HG02571 (cell line): ENCODE data around the gene NIM1K.
"Not testable (repeated sequence)": the region's sequence is repeated elsewhere in the genome, so short reads cannot be mapped to it uniquely, and the experiment has no call there.

Experiments
- ATAC-seq: cut with Tn5 transposase; IDR thresholded peaks from one replicate; pipeline ENCODE4 v1.9.1; 2021; ENCODE audit warnings: mild to moderate bottlenecking, moderate library complexity; ENCODE audit not compliant: unreplicated experiment

NIM1K gene

DNA sequence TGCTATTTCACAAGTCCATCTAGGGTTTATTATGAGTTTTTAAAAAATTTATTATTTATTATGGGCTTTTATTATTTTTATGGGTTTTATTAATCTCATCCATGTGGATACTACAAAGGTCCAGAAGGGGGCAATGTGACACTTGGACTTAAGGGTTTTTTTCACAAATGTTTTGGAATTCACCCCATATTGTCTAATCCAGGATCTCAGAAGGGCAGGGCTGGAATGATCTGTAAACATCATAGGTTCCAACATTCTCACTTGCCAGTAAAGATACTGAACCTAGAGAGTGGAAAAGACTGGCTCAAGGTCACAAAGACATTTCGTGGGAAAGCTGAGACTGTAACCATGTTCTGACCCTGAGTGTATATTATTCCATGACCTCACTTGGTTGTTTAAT lies 35.6 kb downstream of the NIM1K start:
- no peak for ATAC-seq

DNA sequence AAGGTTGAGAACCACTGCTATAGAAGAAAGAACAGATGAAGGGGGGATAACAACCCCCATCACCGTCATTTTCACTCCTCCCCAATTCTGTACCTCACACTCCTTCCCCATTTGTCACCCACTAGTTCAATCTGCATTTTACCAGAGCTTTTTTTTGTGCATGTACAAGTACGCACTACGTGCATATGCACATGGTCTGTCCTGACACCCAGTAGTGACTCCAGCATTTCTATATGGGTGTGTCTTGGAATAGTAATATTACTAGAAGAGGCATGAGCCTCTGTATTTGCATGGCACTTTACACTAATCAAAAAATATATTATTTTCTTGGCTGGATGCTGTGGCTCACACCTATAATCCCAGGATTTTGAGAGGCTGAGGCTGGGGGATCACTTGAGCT lies 38.7 kb downstream of the NIM1K start:
- no peak for ATAC-seq

DNA sequence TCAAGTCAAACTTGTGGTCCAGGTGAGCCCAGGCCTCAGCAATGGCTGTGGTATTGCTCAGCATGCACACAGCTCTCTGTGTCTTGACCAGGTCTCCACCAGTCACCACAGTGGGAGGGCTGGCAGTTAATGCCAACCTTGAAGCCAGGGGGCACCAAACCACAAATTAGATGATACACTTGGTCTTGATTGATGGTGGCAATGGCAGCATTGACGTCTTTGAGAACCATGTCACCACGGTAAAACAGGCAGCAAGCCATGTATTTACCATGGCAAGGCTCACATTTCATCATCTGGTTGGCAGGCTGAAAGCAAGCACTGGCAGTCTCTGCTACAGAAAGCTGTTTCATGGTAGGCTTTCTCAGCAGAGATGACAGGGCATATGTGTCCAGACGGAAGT lies 40.0 kb downstream of the NIM1K start:
- no peak for ATAC-seq

DNA sequence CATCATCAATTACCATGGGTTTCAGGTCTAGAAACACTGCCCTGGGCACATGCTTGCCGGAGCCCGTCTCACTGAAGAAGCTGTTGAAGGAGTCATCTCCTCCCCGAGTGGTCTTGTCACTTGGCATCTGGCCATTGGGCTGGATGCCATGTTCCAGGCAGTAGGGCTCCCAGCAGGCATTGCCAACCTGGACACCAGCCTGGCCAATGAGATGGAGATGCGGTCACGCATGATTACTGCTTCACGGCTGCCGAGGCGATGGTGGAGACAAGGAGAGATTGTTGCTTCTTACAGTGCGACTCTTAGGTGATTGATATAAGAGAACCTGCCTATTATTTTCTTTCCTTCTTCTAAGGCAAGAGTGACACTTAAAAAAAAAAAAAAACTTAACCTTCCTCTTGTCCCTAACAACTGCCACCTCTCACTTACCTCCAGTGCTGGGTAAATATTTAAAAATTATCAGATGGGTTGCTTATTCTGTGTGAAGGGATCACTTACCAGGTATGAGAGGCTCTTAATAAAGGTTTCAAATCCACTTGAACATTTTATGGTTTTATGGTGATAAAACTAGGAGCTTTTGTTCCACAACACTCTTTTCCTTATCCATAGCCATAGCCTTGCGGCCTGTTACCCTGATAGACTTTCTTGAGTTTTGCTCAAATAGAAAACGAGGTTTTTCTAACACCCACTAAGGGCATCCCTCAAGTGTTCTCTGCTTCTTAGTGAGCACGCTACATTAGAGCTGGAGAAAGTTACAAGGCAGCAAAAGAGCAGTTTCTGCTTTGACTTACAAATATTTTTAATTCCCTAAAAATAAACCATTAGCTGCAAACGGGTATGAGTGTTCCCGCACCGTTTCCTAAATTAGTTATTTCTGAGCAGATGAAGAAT lies 41.2 kb downstream of the NIM1K start:
- ATAC-seq: no peak

DNA sequence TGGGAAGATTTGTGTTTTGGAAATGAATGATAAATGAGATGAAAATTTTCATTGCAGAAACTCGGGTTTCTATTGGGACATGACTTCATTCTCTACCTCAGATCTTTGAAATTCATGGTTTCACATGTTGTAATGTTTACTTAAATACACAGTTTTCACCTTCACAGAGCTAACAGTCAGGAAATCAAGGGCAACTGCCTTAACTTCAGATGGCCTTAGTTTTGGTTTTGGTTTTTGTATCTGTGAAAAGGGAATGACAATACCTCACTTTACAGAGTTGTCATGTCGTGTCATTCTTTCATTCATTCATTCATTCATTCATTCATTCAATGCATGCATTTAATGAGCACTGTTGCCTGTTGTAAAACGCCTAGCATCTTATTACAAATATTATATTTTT lies 41.9 kb downstream of the NIM1K start:
- ATAC-seq: peak; percentile 62

DNA sequence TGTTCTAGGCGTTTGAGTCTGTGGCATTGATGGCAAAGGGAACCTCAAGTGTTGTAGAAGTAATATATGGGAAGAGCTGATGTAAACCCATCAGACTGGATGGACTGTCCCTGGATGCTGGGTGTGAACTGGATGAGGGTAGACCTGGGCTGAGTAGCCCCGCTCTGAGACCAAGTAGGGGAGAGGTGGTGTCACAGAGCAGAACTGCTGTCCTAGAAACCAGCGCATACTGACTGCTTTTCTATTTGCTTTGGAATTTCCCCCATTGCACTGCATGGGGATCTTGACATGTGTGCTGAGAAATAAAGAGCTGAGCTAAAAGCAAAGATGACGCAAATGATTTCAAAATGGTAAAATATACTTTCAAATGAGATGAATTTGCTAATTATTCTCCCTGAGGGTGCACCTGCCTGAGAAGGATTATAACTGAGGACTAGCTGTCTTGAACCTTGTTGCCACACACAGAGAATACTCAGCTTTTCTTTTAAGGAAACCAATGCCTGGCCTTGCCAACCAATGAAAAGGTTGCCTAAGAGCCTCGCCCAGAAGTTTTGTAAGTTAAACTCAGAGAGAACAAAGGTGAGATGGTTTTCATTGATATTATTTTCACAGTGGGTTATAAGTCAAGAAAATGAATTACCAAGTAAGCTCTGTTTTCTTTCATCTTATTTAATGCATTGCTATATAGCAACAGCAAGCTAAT lies 44.8 kb downstream of the NIM1K start:
- ATAC-seq: no peak

DNA sequence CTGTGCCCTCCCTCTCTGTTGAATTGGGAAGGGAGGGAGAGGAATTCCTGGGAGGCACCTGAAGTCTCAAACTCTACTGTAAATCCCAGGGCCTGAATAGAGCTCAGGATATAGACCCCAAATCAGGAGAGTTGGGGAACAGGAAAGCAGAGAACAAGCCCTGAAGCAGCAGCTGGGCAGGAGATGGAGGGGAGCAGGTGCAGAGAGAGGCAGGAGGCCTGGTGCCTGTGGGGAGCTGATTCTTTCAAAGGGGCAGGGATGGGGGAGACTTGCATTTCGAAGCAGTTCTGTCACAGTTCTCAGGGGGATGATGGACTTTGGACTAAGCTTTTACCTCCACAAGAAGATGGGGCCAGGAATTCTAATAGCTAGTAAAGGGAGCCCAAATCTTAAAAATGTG lies 50.2 kb downstream of the NIM1K start:
- no peak for ATAC-seq

DNA sequence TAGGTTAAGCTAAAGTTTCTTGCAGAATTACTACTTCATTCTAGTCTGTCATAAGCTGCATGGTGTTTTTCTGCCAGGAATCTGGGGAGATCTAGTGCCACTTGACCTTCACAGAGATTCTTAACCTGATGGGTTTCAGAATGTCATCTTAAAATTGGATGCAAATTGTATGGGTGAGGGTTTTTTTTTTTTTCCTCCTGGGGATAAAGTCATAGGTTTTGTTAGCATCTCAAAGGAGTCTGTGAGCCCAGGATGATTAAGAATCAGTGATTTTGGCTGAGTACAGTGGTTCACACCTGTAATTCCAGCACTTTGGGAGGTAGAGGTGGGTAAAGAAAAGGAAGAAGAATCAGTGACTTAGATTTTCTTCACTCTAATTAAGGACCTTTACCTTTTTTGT lies 51.2 kb downstream of the NIM1K start:
- ATAC-seq: no peak

DNA sequence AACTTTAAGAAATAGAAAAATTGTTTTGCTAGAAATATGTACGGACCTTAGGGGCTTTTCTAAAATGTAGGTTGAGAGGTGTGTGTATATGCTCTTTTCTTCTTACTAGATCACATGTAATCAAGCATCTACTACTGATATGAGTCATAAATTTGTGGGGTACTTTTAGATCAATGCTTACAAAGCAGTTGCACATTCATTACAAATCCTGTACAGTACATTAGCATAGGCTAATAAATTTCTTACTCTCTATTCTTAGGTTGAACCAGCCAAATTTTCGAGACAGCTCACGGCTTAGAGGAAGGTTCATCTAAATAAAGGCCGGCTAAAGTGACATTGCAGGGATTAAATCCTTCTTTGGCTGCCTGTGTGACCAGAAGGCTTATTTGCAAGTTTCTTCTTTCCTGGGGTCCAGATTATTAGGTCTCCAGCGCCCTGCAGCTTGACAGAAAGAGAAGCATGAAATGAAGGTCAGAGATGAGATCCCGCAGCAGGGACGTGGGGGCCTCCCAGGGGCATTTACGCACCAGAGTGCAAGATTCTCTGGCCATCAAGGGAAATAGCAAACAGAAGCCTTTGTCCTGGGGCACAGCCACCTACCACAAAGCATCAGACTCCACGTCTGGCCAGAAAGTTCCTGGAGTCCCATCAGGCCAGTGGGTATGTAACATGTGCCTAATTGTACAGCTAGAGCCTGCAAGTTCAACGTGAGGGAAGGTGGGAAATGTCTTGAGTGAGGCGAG lies 53.0 kb downstream of the NIM1K start:
- ATAC-seq: peak; percentile 73

DNA sequence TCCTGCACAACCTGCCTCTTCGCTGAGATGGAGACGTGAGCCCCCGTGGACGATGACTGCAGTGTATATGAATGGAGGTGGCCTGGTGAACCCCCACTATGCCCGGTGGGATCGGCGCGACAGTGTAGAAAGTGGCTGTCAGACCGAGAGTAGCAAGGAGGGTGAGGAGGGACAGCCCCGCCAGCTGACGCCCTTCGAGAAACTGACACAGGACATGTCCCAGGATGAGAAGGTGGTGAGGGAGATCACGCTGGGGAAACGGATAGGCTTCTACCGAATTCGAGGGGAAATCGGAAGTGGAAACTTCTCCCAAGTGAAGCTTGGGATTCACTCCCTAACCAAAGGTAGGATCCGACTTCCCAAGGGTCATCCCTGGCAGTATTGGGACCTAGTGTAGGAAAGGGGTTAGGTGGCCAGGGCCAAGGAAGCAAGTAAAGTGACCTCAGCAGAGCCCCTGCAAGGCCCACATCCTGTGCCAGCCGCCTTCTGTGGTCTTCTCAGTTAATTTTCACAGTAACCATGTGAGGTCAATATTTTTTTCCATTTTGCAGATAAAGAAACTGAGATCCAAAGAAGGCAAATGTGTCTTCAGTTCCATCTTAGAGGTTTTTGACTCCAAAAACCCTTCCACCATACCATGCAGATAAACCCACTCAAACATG lies 53.8 kb downstream of the NIM1K start:
- peak; percentile 71 for ATAC-seq

DNA sequence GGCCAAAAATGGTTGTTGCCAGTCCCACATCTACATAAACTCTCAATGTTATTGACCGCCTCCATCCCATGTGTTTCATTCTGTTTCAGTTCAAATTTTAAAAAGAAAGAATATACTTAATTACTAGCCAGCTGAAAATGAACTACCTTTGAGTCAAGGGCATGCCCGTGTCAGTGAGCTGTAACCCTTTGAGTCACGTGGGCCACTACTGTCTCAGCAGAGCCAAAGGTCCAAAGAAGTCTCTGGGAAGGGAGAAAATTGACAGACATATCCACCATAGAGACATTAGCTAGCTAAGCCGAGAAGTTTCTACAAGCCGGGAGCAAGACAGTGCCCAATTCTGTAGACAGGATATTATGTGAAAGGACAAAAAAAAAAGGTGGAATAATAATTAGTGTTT lies 59.7 kb downstream of the NIM1K start:
- ATAC-seq: no peak

DNA sequence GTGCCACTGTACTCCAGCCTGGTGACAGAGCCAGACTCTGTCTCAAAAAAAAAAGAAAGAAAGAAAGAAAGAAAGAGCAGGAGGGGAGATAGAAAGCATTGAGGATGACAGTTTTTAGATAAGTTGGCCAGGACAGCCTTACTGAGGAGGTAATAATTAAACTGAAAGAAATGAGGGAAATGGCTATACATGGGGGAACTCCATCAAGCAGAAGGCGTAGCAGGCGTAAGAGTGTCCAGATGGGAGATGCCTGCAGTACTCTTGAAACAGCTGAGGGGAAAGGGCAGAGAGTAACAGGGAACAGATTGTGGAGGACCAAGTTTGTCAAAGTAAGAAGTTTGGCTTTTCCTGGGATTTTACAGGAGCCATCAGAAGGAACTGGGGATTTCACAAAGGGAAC lies 63.7 kb downstream of the NIM1K start:
- ATAC-seq: no peak

DNA sequence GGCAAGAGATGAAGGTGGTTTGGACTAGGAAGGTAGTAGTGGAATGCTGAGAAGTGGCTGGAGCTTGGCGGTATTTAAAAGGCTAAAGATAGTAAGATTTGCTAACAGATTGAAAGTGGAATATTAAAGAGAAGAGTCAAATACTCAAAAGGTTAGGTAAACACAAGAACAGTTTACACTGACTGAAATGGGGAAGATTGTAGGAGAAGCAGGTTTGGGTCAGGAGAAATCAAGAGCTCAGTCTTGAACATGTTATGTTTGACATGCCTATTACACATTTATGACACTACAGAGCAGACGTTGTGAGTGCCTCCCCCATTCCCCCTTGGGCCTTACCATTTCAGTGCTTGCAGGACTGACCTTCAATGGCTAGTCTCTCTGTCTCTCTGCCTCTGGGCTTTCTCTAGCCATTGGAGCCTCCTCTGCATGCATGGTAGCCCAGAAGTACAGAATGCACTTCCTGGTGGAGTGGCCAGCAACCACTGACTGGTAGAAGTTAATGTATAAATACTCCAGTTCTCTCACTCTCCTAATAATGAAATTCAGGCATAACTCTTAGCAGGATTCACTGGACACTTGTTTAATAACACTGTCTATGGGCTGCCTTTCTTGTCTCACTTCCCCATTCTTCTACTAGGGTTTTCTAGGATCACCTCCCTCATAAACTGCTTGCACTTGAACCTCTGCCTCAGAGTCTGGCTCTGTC lies 64.4 kb downstream of the NIM1K start:
- ATAC-seq: no peak

DNA sequence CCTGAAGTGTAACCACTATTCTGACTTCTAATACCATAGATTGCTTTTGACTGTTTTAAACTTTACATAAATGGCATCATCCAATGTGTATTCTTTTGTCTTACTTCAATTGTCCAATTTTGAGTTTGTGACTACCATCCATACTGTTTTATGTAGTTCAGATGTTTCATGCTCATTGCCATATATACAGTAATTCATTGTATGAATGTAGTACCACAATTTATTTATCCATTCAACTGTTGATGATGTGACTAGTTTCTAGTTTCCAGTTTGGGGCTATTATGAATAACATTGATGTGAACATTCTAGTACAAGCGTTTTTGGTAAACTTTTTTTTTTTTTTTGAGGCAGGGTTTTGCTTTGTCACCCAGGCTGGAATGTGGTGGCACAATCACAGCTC lies 66.1 kb downstream of the NIM1K start:
- ATAC-seq: no peak

DNA sequence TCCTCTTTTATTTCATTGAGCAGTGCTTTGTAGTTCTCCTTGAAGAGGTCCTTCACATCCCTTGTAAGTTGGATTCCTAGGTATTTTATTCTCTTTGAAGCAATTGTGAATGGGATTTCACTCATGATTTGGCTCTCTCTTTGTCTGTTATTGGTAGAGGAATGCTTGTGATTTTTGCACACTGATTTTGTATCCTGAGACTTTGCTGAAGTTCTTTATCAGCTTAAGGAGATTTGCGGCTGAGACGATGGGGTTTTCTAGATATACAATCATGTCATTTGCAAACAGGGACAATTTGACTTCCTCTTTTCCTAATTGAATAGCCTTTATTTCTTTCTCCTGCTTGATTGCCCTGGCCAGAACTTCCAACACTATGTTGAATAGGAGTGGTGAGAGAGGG lies 70.2 kb downstream of the NIM1K start:
- not testable (repeated sequence) for ATAC-seq

DNA sequence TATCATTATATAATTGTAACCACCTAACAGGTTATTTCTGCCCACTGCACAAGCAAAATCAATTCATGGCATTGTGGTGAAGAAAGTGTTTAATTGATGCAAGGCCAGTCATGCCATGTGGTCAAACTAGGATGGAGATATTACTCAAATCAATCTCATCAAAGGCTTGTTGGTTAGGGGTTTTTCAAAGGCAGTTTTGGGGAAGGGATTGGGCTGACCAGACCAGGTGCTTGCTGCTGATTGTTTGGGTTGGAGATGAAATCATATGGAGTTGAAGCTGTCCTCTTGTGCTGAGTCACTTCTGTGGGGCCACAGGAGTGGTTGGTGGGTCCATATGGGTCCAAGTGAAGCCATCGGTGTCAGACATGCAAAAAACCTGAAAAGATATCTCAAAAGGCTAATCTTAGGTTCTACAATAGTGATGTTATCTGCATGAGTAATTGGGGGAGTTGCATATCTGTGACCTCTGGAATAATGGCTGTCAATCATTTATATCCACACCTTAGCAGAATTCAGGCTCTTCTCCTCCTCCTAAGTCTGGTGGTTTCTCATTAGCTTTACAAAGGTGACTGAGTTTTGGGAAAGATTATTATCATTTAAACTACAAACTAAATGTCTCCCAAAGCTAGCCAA lies 76.3 kb downstream of the NIM1K start:
- ATAC-seq: peak; percentile 76

DNA sequence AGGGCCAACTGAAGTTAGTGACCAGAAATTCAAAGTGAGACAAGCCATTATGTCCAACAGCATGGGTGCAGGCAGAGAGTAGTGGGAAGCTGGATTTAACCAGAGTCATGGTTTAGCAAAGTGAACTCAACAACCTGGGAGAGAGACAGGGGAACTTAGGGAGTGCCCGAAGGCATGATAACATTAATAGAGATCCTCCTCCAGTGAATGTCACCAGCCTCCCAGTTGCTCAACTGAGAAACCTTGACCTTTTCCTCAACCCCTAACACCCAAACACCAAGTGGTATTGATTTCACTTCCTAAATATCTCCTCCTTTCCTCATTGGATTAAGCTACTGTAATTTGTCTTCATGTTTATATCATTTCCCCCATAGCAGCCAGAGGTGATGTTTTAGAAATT lies 78.6 kb downstream of the NIM1K start:
- no peak for ATAC-seq

DNA sequence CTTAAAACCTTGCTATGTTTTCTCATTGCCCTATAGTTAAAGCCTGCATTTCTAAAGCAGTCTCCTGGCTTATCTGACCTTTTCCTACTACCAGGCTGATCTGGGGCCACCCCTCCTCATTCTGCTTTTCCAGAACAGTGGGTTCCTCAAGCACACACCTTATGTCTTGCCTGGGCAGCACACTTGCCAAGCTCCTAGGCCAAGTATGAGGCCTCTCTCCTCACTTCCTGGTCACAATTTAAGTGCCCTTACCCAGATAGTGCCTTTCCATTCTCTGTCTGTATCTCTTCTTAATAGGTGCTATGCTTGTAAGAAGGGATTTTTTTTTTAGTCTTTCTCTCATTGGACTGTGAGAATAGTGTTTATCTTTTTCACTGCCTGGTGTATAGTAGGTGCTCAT lies 81.5 kb downstream of the NIM1K start:
- ATAC-seq: no peak

DNA sequence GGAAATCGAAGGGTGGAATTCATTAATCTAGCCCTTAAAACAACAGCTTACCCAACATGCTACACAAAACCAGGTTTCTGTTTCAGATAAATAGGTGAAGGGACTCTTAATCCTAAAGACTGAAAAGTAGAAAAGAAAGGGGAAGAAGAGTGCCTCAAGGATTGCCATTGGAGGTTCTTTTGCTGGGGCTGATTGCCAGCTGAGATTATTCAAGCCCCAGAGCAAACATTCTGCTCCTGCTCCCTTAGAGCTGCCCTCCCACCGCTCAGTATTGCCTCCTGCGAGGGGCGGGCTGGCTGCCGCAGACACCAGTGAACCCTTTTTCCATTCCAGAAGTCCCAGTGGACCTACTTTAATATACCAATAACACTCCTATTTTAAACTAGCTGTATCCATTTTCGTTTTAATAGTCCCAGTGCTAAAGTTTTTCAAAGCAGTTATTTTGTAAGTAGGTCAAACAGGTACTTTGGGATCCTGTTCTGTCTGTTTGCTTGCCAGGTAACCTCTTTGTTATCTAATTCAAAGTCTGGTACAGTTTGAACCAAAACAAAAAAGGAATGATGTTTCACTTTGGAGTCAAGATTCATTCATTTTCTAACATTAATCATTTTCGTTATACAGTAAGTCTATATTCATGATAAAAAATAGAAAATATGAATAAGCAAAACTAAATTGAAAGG lies 82.5 kb downstream of the NIM1K start:
- no peak for ATAC-seq

DNA sequence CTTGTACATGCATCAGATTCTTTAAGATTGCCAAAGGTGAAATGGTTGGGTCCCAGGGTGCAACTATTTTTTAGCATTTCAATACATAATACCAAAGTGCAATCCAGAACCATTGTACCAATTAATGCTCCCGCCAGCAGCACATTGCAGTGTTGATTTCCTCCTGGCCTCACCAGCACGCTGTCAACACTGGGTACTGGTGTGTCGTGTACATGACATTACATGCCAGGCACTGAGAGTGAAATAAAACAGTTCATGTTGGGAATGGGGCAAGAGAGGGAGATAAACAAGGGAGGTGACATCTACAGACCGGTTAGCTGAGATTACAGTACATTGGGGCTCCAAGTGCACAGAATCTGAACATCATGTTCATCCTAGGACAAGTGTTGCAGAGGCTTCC lies 83.4 kb downstream of the NIM1K start:
- ATAC-seq: no peak
